Keratinocyte (primary cell): ENCODE results near the gene THBS4. TPM values are rescaled to one million over a fixed set of nuclear protein-coding genes. Genes with fewer than 3 reads are reported as not detected.

Experiments
- DNase-seq: peaks from one replicate; pipeline ENCODE4 v3.0.0-alpha.2; 2011; ENCODE audit warnings: low read depth, missing footprints, low spot score
- FAIRE-seq: peaks from 2 replicates; lab custom pipeline; 2011; peaks lifted over from hg19 to GRCh38; lab: Jason Lieb, UNC
- H2AFZ ChIP-seq: 2 replicates; pipeline ENCODE4 v1.6.0; 2012; ENCODE audit warnings: low read length, control low read depth, inconsistent platforms; ENCODE audit not compliant: control insufficient read depth
- H3K27ac ChIP-seq: 2 replicates; pipeline ENCODE4 v1.5.1; 2011; ENCODE audit warnings: low read length; ENCODE audit not compliant: control insufficient read depth, insufficient read depth
- H3K27me3 ChIP-seq: 3 replicates; pipeline ENCODE4 v1.6.0; 2011; ENCODE audit warnings: low read length; ENCODE audit not compliant: control insufficient read depth, insufficient read depth; ENCODE audit errors: extremely low read depth
- H3K36me3 ChIP-seq, 2 experiments: 2 replicates in 1 of 2; 3 replicates in 1 of 2; pipeline ENCODE4 v1.5.1; 2011; ENCODE audit warnings: low read length in 2 of 2, mild to moderate bottlenecking in 1 of 2; ENCODE audit not compliant: control insufficient read depth in 2 of 2, insufficient read depth in 2 of 2; ENCODE audit errors: extremely low read depth in 1 of 2
- H3K4me1 ChIP-seq: 3 replicates; pipeline ENCODE4 v1.5.1; 2011; ENCODE audit warnings: low read length; ENCODE audit not compliant: control insufficient read depth, insufficient read depth; ENCODE audit errors: extremely low read depth
- H3K4me2 ChIP-seq: 3 replicates; pipeline ENCODE4 v1.6.0; 2011; ENCODE audit warnings: low read depth, low read length; ENCODE audit not compliant: control insufficient read depth, insufficient read depth; ENCODE audit errors: extremely low read depth
- H3K4me3 ChIP-seq, 3 experiments: fragments of 200-600 bp in 1 of 3; sonication (generic) in 1 of 3; 2 replicates in 2 of 3; 3 replicates in 1 of 3; pipeline ENCODE4 v1.5.1; 2011 to 2016; ENCODE audit warnings: low read length in 3 of 3, mild to moderate bottlenecking in 3 of 3, control low read depth in 2 of 3, inconsistent platforms in 1 of 3, low read depth in 1 of 3, mixed read lengths in 1 of 3, mixed run types in 1 of 3, moderate library complexity in 1 of 3; ENCODE audit not compliant: control insufficient read depth in 2 of 3, insufficient read depth in 2 of 3; ENCODE audit errors: extremely low read depth in 1 of 3
- H3K79me2 ChIP-seq: 2 replicates; pipeline ENCODE4 v1.6.0; 2012; ENCODE audit warnings: low read length; ENCODE audit not compliant: control insufficient read depth, insufficient read depth
- H3K9ac ChIP-seq: 3 replicates; pipeline ENCODE4 v1.6.0; 2011; ENCODE audit warnings: low read length; ENCODE audit not compliant: control insufficient read depth, insufficient read depth; ENCODE audit errors: extremely low read depth
- H3K9me1 ChIP-seq: 3 replicates; pipeline ENCODE4 v1.6.0; 2011; ENCODE audit warnings: low read length; ENCODE audit not compliant: control insufficient read depth, insufficient read depth; ENCODE audit errors: extremely low read depth
- H3K9me3 ChIP-seq: 2 replicates; pipeline ENCODE4 v1.5.1; 2012; ENCODE audit warnings: low read depth, low read length; ENCODE audit not compliant: control insufficient read depth
- H4K20me1 ChIP-seq: 3 replicates; pipeline ENCODE4 v1.6.0; 2011; ENCODE audit warnings: low read length; ENCODE audit not compliant: control insufficient read depth, insufficient read depth; ENCODE audit errors: extremely low read depth
- CTCF ChIP-seq, 3 experiments: IDR thresholded peaks in 1 of 3; conservative IDR thresholded peaks in 1 of 3; optimal IDR thresholded peaks in 1 of 3; 2 replicates in 2 of 3; 3 replicates in 1 of 3; pipeline versions ENCODE3 to v1.5.1; 2011; ENCODE audit warnings: low read length in 3 of 3, mild to moderate bottlenecking in 3 of 3, moderate library complexity in 2 of 3, control low read depth in 1 of 3, inconsistent platforms in 1 of 3; ENCODE audit not compliant: insufficient read depth in 2 of 3; ENCODE audit errors: extremely low read depth in 1 of 3
- EZH2 ChIP-seq: IDR thresholded peaks from one replicate; pipeline ENCODE4 v1.6.1; 2012; ENCODE audit warnings: inconsistent platforms, mild to moderate bottlenecking, low read length, moderate library complexity
- dilution Hi-C: fragments of 300-500 bp; cut with MboI; formaldehyde crosslinking; loops from one replicate; pipeline ENCODE4 v1.7.0; 2020; ENCODE audit warnings: low sequenced_read_pairs; ENCODE audit not compliant: extremely low pct_ligation_motif_present
- polyA plus RNA-seq, 5 experiments: library from polyadenylated mRNA; depleted of rRNA in 3 of 5; stranded (reverse) in 3 of 5; stranded (forward) in 1 of 5; unstranded in 1 of 5; fragments of >200 nt; gene quantifications; 1 replicate in 1 of 5; 2 replicates in 3 of 5; 3 replicates in 1 of 5; pipeline versions ENCODE4 v1.2.1 to v1.2.3, GENCODE V29; 2011 to 2012; ENCODE audit warnings: missing spikeins in 2 of 5, low read depth in 1 of 5, low replicate concordance in 1 of 5

The THBS4 gene
- polyA plus RNA-seq, 1 donor (not counting 4 experiments of a cell fraction or from before 2014, with no cell fraction given): 0.47 TPM

- Histone ChIP-seq H4K20me1 (no peaks in the 10 kb centered on the region), H3K4me1 (peaks cover 10% of the 10 kb centered on the region), H3K9ac (no peak overlapping the region), H3K36me3 (no peaks in the 10 kb centered on the region), H3K27ac (no peak overlapping the region), H3K9me3 (no peaks in the 10 kb centered on the region), H3K4me2 (no peak overlapping the region), H3K9me1 (no peaks in the 10 kb centered on the region), H3K4me3 (no peak overlapping the region), H2AFZ (no peak overlapping the region), H3K27me3 (no peaks in the 10 kb centered on the region), H3K79me2 (no peaks in the 10 kb centered on the region)
- DNase-seq (no peak), FAIRE-seq (no peak)
- dilution Hi-C loops: no loop called here
- TF ChIP-seq CTCF (optimal IDR thresholded peaks at IDR 0.05 in 1 of 3, IDR thresholded peaks at IDR 0.05 in 1 of 3, conservative IDR thresholded peaks at IDR 0.05 in 1 of 3; ENCODE audit: extremely low read depth in 1 of 3, insufficient read depth in 2 of 3, low read length in 3 of 3) (no peak), EZH2 (no peak)
Observed at GRCh38 chr5:80057099-80057498, 22.0 kb downstream of the THBS4 start.

- H4K20me1 ChIP-seq: no peaks in the 10 kb centered on the region
- no peak overlapping the region for H2AFZ ChIP-seq
- H3K4me2 ChIP-seq: no peak overlapping the region
- FAIRE-seq: no peak
- no peak for TF ChIP-seq CTCF (optimal IDR thresholded peaks at IDR 0.05 in 1 of 3, IDR thresholded peaks at IDR 0.05 in 1 of 3, conservative IDR thresholded peaks at IDR 0.05 in 1 of 3; ENCODE audit: extremely low read depth in 1 of 3, insufficient read depth in 2 of 3, low read length in 3 of 3)
- TF ChIP-seq EZH2: no peak
- no peaks in the 10 kb centered on the region for H3K27me3 ChIP-seq
- no peak overlapping the region for H3K9ac ChIP-seq
- no peak overlapping the region for H3K4me3 ChIP-seq
- H3K4me1 ChIP-seq: peaks cover 10% of the 10 kb centered on the region
- dilution Hi-C loops: no loop called here
- no peaks in the 10 kb centered on the region for H3K79me2 ChIP-seq
- H3K36me3 ChIP-seq: no peaks in the 10 kb centered on the region
- DNase-seq: no peak
- H3K9me3 ChIP-seq: no peaks in the 10 kb centered on the region
- no peak overlapping the region for H3K27ac ChIP-seq
- H3K9me1 ChIP-seq: no peaks in the 10 kb centered on the region
Observed at GRCh38 chr5:80057921-80058320, 22.8 kb downstream of the THBS4 start.
